ENCODE results near the gene PRR7. TPM values are rescaled to one million over a fixed set of nuclear protein-coding genes. Genes with fewer than 3 reads are reported as not detected.

Gene PRR7
- total and polyA plus RNA-seq, 2 of the 4 experiments (the other 2 are of a cell fraction): 1.1 to 10.1 TPM

DNA sequence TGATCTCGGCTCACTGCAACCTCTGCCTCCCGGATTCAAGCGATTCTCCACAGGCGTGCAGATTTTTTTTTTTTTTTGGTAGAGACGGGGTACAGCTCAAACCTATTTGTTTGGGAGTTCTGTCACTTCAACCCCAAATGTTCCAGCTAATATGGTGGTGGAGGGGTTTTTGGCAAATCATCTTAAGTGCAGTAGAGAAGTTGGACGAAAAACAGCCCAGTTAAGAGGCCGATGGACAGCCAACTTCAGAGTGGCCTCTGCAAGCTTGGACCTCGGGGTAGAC lies 756 bp upstream of the PRR7 start:
- Histone ChIP-seq H3K4ac (ENCODE audit: low read depth, low read length) (peak overlapping the region; percentile 82; the same call in 1 of the 2 replicates), H3K56ac (ENCODE audit: extremely low read depth, insufficient read depth, low read length) (no peak overlapping the region), H2BK20ac (ENCODE audit: low read depth, low read length) (no peak overlapping the region), H3K18ac (ENCODE audit: low read depth, low read length) (no peak overlapping the region), H2BK5ac (ENCODE audit: low read depth, low read length, poor library complexity, severe bottlenecking) (no peak overlapping the region), H3K36me3 (ENCODE audit: control insufficient read depth, insufficient read depth, low read length) (no peaks in the 10 kb centered on the region; the same call in 1 of the 2 replicates), H3K4me2 (ENCODE audit: low read depth, low read length) (peak overlapping the region; percentile 96), H4K91ac (ENCODE audit: insufficient read depth, low read depth, low read length) (peak overlapping the region; percentile 28), H3K9me3 (ENCODE audit: control insufficient read depth, insufficient read depth, low read length) (no peaks in the 10 kb centered on the region), H3K27ac (ENCODE audit: insufficient read depth, low read length) (peak overlapping the region; percentile 57; the same call in 1 of the 2 replicates), H3K9me1 (ENCODE audit: insufficient read depth, low read length) (peaks cover 4% of the 10 kb centered on the region; the same call in 1 of the 2 replicates), H3K14ac (replicated peaks; ENCODE audit: low read depth, low read length) (peak overlapping the region; percentile 68; the same call in 1 of the 2 replicates), H2BK120ac (ENCODE audit: low read depth, low read length) (no peak overlapping the region), H2BK15ac (ENCODE audit: low read depth, low read length) (no peak overlapping the region), H3K23ac (ENCODE audit: low read depth, low read length) (peak overlapping the region; percentile 89; the same call in 1 of the 2 replicates), H2AK5ac (ENCODE audit: low read depth, low read length) (0 out of 2 replicates have a peak overlapping the region, but pooled peaks have one; percentile 78), H4K5ac (ENCODE audit: low read depth, low read length) (peak overlapping the region; percentile 77; the same call in 1 of the 2 replicates), H3K27me3 (ENCODE audit: control insufficient read depth, insufficient read depth, low read length) (no peaks in the 10 kb centered on the region), H3K9ac (ENCODE audit: low read depth, low read length) (peak overlapping the region; percentile 66), H4K20me1 (ENCODE audit: insufficient read depth, low read length) (peaks cover 11% of the 10 kb centered on the region; the same call in 1 of the 2 replicates), H2AK9ac (replicated peaks; ENCODE audit: low read depth, low read length, poor library complexity) (peak overlapping the region; percentile 73), H2AFZ (replicated peaks; ENCODE audit: low read length, poor library complexity) (peak overlapping the region; percentile 99), H4K8ac (ENCODE audit: low read depth in 2 of 2, low read length in 2 of 2) (peak overlapping the region; percentile 62 to 92; a peak in 3 of 4 replicates), H3K4me3 (ENCODE audit: insufficient read depth, low read depth, low read length) (peak overlapping the region; percentile 92), H3K79me1 (ENCODE audit: low read depth in 1 of 2, low read length in 2 of 2) (peaks cover 0 to 4% of the 10 kb centered on the region in 2 experiments; a peak in 1 of 4 replicates), H3K4me1 (ENCODE audit: control insufficient read depth, insufficient read depth, low read length) (peaks cover 10% of the 10 kb centered on the region)
- intact Hi-C loops (cut with micrococcal nuclease): loop anchor here (2.0 kb wide), 2 partner anchors 41 to 55 kb away; no protein-coding TSS in a partner anchor
- CTCF ChIA-PET: interaction anchor here (0.7 to 4.7 kb wide), 3 partner anchors 42 to 79 kb away, joined by 3 to 28 read pairs (median 4); no protein-coding TSS in a partner anchor
- TF ChIP-seq FOS (IDR thresholded peaks at IDR 0.05; ENCODE audit: low read depth, low read length) (no peak), CEBPB (IDR thresholded peaks at IDR 0.05; ENCODE audit: low read depth, low read length) (no peak), MAZ (IDR thresholded peaks at IDR 0.05; ENCODE audit: borderline replicate concordance, low read depth, low read length) (no peak), RAD21 (IDR thresholded peaks at IDR 0.05; ENCODE audit: low read length) (no peak), CHD1 (IDR thresholded peaks at IDR 0.05; ENCODE audit: low read depth, low read length) (no peak), RFX5 (IDR thresholded peaks at IDR 0.05; ENCODE audit: low read depth, low read length) (no peak), NFE2L2 (IDR thresholded peaks at IDR 0.05; ENCODE audit: low read depth, low read length) (no peak), POLR2A (IDR thresholded peaks at IDR 0.05; ENCODE audit: low read depth, low read length) (no peak), MAFK (IDR thresholded peaks at IDR 0.05; ENCODE audit: low read depth, low read length) (no peak)
- BruUV-seq (replicated peaks): no TSS peak
- 20% methylated on average over 3 of the region's 8 CpGs; no CpG with 5 or more reads in 1 of the 2 experiments for WGBS, 2 experiments (ENCODE audit: extremely low coverage in 2 of 2, insufficient read length in 1 of 2)
- POLR2A ChIA-PET (ENCODE audit: unreplicated experiment): no interaction called here
- DNase-seq: no peak
- dilution Hi-C loops (cut with HindIII; ENCODE audit: low sequenced_read_pairs, unreplicated experiment): no loop called here
- in situ Hi-C loops (cut with MboI; ENCODE audit: low sequenced_read_pairs): loop anchor here (5.0 kb wide), 2 partner anchors 39 to 134 kb away; partner anchors contain the start of genes F12 and MXD3
- ATAC-seq (ENCODE audit: low read depth): no peak

All from IMR-90 (cell line).